HG03095 (cell line): Measurements from ENCODE around the gene CLEC4M.
A peak's percentile ranks its signal among the peaks of the same experiment; 100 is the strongest.
"Not testable (repeated sequence)": the region's sequence is repeated elsewhere in the genome, so short reads cannot be mapped to it uniquely, and the experiment has no call there.

ENCODE experiments used
- ATAC-seq: cut with Tn5 transposase; IDR thresholded peaks from one replicate; pipeline ENCODE4 v1.9.1; 2021; ENCODE audit warnings: moderate library complexity; ENCODE audit not compliant: unreplicated experiment

Gene CLEC4M

DNA sequence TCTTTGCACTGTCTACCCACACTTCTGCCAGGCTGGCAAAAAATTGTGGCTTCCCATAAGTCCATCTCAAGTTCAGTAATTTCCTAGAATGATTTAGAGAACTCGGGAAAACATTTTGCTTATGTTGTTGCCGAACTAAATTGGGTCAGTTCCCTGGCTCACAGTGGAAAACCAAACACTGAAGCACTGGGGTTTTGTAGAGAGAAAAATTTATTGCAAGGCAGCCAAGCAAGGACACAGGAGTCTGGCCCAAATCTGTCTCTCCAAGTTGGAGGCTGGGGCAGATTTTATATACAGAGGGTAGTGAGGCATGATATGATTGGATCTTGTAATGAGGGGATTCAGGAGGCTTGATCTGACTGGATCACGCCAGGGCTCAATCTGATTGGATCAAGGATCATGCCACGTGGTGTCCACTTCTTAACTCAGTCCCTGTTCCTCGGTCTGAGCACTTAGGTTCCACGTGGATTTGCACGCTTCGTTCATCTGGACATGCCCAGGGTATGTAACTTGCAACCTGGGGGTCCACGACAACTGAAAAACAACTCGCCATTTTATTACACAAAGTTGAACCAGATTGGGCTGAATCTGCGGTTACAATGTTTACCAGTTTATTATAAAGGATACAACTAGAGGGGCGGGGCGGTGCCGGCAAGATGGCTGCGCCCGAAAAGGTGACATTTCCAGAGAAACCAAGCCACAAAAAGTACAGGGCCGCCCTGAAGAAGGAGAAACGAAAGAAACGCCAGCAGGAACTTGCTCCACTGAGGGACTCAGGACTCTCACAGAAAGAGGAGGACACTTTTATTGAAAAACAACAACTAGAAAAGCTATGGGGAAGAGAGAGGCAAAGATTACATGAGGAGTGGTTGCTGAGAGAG, 23.0 kb upstream of the CLEC4M start:
- ATAC-seq: no peak

DNA sequence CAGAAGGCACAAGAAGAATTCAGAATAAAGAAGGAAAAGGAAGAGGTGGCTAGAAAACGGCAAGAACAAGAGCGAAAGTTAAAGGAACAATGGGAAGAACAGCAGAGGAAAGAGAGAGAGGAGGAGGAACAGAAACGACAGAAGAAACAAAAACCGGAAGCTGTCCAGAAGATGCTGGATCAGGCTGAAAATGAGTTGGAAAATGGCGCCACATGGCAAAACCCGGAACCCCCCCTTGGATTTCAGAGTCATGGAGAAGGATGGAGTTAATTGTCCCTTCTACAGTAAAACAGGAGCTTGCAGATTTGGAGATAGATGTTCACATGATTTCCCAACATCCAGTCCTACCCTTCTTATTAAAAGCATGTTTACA, 22.4 kb upstream of the CLEC4M start:
- no peak for ATAC-seq

DNA sequence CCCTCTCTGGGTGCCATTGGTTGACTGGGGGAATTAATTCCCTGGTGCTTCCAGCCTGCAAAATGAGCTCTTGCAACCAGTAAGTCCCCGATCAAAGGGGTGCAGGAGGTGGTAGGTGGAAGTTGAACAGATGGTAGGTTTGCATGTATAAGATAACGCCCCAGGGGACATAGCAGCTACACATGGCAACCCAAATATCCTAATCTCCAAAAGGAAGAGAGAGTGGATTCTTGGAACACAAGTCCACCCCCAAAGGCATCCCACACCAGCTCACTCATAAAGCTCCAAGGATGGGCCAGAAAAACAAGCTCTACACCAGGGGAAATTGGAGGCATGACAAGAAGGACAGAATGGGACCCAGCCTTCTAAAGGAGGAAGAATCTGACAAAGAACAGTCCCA, 20.5 kb upstream of the CLEC4M start:
- ATAC-seq: no peak

DNA sequence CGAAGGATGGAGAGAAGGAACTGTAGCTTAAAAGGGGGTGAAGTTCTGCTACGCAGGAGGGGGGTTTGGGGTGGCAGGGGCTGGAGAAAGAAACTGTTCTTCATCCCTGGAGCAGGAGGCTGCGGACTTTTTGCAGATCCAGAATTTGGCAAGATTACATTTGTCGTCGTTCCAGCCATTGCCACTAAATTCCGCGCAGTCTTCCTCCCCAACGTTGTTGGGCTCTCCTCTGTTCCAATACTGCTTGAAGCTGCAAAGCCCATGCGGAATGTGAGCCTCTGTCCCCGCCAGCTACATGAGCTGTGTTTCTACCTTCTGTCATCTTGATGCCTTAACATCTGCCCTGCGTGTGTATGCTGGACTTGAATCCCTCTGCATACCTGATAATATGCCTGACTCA, 20.1 kb upstream of the CLEC4M start:
- no peak for ATAC-seq

DNA sequence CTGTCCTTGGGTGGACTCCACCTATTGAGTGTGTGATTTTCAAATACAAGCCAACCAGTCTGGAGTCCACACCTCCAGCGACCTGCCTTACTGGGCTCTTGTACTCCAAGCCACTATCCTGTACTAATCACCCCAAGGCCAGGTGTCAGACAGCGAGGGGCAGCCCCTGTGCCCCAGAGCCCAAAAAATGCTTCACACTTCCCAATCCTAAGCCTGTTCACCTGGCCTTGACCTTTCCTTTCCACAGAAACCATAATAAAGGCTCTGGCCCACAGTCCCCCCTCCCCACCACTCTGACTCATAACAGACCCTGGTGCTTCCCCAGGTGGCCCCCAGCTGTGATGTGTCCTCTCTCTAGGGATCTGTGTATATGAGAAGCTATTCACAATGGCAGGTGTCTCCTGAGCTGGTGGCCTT, 19.6 kb upstream of the CLEC4M start:
- peak; percentile 69 for ATAC-seq

DNA sequence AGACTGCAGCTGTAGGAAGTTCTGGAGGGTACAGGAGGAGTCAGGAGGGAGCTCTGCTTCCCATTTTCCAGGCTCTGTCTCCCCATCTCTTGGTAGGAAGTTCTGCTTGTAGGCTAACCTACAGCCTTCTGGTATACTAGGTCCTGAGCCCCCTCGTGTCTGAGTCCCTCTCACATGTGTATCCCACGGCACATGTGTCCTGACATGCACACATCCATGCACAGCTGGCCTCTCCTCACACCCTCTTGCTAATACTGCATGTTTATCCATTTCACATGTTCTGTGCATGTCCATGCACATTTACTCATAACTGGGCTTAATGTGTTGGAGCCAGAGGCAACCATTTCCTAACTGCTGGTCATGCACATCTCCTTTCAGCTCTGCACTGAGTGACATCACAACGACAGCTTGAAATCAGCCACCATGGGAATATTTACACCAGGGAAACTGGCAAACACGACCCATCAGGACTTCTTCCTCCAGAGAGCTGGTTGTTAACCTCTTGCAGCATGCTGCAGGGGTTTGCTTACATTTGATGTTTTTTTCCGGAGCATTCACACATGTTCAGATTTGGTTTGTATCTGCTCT, 18.8 kb upstream of the CLEC4M start:
- no peak for ATAC-seq

DNA sequence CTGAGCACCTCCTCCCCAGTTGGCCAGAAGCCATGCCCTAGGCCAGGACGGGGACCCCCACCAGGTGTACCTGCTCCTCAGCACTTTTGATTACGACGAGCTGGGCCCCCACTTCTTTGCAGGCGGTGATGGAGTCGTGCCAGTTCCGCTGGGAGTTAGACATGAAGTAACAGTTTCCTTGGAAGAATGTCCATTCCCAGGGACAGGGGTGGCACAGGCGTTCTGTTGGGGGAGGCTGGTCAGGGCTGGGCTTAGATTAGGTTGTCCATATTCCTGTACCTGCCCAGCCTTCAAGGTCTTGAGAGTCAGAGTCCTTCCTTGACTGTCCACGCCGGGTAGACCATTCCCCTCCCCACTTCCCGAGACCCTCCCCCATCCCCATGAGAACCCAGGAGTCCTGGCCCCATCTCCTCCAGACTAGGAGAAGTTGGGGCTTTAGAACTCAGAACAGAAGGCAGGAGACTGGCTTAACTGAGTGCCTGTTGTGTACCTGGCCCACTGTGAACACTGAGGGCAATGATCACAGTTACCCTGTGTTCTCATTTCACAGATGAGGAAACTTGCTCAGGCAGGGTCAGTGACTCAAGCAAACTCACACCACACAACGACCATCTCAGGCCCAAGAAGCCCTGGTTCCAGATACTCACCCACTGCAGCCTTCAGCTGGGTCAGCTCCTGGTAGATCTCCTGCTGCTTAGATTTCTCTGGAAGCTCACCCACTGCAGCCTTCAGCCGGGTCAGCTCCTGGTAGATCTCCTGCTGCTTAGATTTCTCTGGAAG, 18.0 kb upstream of the CLEC4M start:
- ATAC-seq: no peak

DNA sequence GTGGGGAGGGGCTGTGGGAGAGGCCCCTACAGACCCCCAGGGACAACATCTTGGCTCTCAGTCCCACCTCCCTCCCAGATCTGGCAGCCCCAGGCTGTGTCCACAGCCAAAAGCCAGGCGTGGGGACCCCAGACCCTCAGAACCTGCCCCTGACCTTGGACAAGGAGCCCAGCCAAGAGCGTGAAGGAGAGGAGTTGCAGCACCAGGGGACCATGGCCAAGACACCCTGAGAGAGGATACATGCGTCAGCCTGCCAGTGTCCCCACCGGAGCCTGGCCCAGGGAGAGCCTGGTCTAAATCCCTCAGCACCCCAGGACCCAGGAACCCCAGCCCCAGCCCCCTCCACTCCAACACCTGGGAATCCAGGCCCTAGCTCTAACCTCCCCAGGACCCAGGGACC, 16.7 kb upstream of the CLEC4M start:
- not testable (repeated sequence) for ATAC-seq

DNA sequence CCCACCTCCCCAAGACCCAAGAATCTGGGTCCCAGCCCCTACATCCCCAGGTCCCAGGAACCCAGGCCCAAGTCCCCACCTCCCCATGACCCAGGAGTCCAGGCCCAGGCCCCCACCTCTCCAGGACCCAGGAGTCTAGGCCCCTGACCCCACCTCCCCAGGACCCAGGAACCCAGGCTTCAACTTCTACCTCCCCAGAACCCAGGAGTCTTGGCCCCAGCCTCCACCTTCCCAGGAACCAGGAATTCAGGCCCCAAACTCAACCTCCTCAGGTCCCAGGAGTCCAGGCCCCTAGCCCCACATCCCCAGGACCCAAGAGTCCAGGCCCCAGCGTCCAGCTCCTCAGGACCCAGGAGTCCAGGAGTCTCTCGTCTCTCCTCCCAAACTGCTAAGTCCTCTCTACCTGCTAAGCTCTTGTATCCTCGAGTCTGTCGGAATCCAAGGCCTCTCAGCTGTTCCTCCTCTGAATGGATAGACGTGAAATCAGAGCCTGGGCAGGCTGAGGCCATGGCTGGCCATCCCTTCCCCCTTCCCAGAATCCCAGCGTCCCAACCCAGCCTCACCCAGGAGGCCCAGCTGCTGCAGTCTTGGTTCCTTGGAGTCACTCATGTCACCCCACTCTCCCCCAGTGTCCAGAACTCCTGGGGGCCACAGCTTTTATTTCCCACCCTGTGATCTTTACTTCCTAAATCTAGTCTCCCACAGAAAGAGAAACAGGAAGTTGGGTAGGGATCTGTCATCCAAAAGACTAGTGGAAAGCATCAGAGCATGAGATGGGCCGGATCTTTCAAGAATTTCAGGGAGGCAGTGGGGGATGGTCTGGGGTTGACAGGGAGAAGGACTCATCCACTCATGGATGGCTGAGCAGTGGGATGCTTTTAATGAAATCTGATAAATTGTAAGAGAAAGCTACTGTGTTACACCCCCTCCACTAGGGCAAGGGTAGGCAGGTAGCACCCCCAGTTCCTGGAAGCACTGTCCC, 15.8 kb upstream of the CLEC4M start, which contains the start of gene CD209:
Gene CD209 (minus strand): TSS at position 632 of the 982 bp plus-strand sequence. CDS start 23 bp downstream, at position 609.
- no peak for ATAC-seq

DNA sequence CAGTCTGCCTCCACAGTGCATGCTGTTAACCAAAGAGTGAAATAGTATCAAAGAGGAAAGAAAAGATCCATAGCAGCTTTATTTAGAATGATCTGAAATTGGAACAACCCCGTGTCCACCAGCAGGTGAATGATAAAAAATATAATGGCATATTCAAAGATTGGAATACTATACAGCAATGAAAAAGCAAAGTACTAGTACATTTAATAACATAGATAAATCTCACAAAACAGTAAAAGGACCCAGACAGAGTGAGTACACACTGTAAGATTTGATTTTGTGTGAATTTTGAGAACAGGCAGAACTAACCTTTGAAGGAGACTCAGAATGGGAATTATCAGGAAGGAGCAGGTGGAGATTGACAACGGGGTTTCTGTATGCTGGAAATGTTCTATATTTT, 14.9 kb upstream of the CLEC4M start:
- no peak for ATAC-seq

DNA sequence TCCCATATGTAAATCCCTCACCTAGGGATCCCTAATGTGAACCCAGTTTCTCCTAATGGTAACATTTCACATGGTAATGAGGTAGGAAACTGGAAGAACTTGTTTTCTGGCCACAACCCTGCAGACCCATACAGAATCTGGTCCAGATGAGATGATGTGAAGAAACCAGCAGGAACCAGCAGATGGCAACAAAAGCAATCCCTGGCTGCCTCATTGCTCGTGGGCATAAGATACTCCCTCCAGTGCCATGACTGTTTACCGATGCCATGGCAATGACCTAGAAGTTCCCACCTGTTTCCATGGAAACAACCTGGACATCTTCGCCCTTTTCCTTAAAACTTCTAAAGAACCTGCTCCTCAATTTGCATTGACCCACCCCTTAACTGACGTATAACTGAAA, 14.3 kb upstream of the CLEC4M start:
- no peak for ATAC-seq

DNA sequence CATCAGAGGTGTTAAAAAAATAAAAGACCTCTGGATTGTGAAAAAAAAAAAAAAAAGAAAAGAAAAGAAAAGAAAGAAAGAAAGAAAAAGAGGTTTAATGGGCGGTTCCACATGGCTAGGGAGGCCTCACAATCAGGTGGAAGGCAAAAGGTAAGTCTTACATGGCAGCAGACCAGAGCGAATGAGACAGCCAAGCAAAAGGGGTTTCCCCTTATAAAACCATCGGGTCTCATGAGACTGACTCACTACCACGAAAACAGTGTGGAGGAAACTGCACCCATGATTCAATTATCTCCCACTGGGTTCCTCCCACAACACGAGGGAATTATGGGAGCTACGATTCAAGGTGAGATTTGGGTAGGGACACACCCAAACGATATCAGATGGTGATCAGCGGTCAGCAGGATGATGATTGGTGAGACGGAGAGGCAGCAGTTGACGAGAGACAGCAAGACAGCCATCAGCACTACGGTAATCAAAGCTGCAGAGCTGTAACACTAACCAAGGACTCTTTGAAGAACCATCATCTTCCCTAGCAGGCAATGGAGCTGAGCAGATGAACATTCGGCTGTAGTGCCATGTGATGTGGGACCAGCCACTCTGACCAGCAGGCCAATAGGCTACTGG, 11.8 kb upstream of the CLEC4M start:
- ATAC-seq: no peak

DNA sequence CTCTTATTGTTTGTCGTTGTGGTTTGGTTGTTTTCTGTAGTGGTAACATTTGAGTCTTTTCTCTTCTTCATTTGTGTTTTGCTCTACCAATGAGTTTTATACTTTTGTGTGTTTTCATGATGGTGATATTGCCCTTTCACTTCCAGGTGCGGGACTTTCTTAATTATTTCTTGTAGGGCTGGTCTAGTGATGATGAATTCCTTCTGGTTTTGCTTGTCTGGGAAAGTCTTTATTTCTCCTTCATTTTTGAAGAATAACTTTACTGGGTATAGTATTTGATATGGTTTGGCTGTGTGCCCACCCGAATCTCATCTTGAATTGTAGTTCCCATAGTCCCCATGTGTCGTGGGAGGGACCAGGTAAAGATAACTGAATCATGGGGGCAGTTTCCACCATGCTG, 6.8 kb upstream of the CLEC4M start:
- no peak for ATAC-seq

DNA sequence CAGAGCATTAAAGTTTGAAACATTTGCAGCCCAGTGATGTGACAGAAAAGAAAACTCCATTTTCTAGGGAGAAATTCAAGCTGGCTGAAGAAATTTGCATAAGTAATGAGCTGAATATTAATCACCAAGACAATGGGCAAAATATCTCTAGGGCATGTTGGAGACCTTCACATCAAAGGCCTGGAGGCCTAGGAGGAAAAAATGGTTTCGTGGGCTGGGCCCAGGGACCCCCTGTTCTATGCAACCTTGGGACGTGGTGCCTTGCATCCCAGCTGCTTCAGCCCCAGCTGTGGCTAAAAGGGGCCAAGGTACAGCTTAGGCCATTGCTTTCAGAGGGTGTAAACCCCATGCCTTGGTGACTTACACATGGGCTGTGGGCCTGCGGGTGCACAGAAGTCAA, 5.7 kb upstream of the CLEC4M start:
- ATAC-seq: no peak

DNA sequence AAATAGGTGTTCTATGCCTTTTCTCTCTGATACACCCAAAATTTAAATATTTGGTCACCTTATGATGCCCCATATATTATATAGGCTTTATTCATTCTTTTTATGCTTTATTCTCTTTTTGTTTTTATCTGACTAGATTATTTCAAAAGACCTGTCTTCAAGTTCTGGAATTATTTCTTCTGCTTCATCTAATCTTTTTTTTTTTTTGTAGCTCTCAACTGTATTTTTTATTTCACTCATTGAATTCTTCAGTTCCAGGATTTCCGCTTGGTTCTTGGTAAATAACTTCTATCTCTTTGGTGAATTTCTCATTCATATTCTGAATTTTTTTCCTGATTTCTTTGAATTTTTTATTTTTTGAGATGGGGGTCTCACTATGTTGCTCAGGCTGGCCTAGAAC, 3.9 kb upstream of the CLEC4M start:
- no peak for ATAC-seq

DNA sequence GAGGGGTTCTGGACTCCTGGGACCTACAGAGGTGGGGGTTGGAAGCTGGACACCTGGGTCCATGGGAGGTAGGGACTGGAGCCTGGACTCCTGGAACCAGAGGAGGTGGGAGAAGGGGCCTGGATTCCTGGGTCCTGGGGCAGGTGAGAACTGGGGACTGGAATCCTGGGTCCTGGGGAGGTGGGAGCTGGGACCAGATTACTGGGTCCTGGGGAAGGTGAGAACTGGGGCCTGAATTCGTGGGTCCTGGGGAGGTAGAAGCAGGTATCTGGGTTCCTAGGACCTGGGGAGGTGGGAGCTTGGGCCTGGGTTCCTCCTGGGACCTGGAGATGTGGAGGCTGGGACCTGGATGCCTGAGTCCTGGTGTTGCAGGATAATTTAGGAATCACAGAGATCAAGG, 653 bp downstream of the CLEC4M start:
- ATAC-seq: no peak

DNA sequence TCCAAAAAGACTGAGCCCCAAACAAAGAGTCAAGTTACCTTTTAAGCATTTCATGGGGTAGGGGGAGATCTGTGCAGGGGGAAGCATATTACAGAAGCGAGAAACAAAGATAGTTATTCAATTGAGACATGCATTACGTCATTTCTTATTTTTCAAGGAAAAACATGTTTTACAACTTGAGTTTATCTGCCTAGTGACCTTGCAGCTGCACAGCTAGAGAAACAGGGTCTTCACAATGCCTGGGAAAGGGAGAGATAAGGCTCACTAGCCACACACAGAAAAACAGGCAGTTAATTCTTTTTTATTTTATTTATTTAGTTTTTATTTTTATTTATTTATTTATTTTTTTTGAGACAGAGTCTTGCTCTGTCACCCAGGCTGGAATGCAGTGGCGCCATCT, 1.1 kb downstream of the CLEC4M start:
- ATAC-seq: not testable (repeated sequence)

DNA sequence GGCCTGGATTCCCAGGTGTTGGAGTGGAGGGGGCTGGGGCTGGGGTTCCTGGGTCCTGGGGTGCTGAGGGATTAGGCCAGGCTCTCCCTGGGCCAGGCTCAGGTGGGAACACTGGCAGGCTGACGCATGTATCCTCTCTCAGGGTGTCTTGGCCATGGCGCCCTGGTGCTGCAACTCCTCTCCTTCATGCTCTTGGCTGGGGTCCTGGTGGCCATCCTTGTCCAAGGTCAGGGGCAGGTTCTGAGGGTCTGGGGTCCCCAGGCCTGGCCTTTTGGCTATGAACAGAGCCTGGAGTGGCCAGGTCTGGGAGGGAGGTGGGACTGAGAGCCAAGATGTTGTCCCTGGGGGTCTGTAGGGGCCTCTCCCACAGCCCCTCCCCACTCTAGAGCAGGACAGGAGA, 2.0 kb downstream of the CLEC4M start:
- ATAC-seq: not testable (repeated sequence)

DNA sequence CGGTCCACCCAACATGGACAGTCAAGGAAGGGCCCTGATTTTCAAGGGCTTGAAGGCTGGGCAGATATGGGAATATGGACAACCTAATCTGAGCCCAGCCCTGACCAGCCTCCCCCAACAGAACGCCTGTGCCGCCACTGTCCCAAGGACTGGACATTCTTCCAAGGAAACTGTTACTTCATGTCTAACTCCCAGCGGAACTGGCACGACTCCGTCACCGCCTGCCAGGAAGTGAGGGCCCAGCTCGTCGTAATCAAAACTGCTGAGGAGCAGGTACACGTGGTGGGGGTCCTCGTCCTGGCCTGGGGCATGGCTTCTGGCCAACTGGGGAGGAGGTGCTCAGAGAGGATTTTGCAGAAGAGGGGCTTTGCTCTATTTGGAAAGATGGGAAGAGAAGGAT, 3.5 kb downstream of the CLEC4M start:
- ATAC-seq: no peak

DNA sequence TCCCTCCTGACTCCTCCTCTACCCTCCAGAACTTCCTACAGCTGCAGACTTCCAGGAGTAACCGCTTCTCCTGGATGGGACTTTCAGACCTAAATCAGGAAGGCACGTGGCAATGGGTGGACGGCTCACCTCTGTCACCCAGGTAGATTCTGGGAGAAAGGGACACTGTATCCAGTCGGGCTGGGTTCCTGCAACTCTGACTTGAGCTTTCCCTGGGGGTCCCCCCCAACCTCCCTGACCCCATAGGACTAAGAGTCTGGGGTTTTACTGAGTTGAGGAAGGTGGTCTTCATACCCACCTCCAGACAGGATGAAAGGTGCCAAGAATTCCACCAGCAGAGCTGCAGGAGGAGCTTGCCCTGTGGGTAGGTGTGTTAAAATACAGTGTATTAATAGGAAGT, 4.4 kb downstream of the CLEC4M start:
- ATAC-seq: no peak
